HepG2 (cell line): ENCODE measurements around the gene ZSWIM8. TPM values are rescaled to one million over a fixed set of nuclear protein-coding genes. Genes with fewer than 3 reads are reported as not detected.

ENCODE experiments used
- ATAC-seq: fragments of 200-7000 bp; cut with Tn5 transposase; 3 replicates; pipeline ENCODE4 v1.9.1; 2020; ENCODE audit warnings: mild to moderate bottlenecking, moderate library complexity
- BruUV-seq: library from RNA; stranded (reverse); fragments of 400-500 nt; replicated peaks from 2 replicates; lab custom pipeline; 2021; lab: Mats Ljungman, UMichigan
- CTCF ChIA-PET: fragments of 300-600 bp; formaldehyde crosslinking; extraction: SDS; loops from one replicate; lab custom pipeline; 2021; ENCODE audit warnings: low total read pairs, inconsistent platforms, low intra/inter-chr PET ratio; lab: Yijun Ruan, JAX
- POLR2A ChIA-PET: fragments of 350-600 bp; sonication (Branson Sonifier 250); formaldehyde crosslinking; loops from one replicate; lab custom pipeline; 2020; ENCODE audit warnings: antibody characterized with exemption, inconsistent platforms; lab: Yijun Ruan, JAX
- DNase-seq: peaks from one replicate; pipeline ENCODE4 v3.0.0-alpha.2; 2015; ENCODE audit warnings: low spot score
- FAIRE-seq: peaks from 3 replicates; lab custom pipeline; 2011; peaks lifted over from hg19 to GRCh38; lab: Jason Lieb, UNC
- H2AFZ ChIP-seq: one replicate; pipeline ENCODE4 v1.6.1; 2011; ENCODE audit warnings: low read length, inconsistent platforms
- H3K27ac ChIP-seq: fragments of 300-600 bp; 3 replicates; pipeline ENCODE4 v1.8.0; 2011; ENCODE audit warnings: mixed run types, mild to moderate bottlenecking, mixed read lengths, low read length, inconsistent platforms; ENCODE audit not compliant: insufficient read depth; ENCODE audit errors: extremely low read length
- H3K27me3 ChIP-seq, 2 experiments: fragments of 200-600 bp in 1 of 2; 2 replicates in 1 of 2; 3 replicates in 1 of 2; pipeline versions ENCODE4 v1.6.0 to v1.8.0; 2011; ENCODE audit warnings: low read length in 2 of 2, mild to moderate bottlenecking in 2 of 2, moderate library complexity in 2 of 2, inconsistent platforms in 1 of 2; ENCODE audit not compliant: insufficient read depth in 2 of 2, control insufficient read depth in 1 of 2
- H3K36me3 ChIP-seq, 2 experiments: fragments of 200-600 bp in 1 of 2; replicated peaks in 1 of 2; 2 replicates in 1 of 2; 3 replicates in 1 of 2; pipeline versions ENCODE4 v1.5.1 to v1.8.0; 2011; ENCODE audit warnings: low read length in 2 of 2, inconsistent platforms in 1 of 2; ENCODE audit not compliant: insufficient read depth in 2 of 2, control insufficient read depth in 1 of 2
- H3K4me1 ChIP-seq: 2 replicates; pipeline ENCODE4 v1.5.1; 2012; ENCODE audit warnings: low read length, inconsistent platforms; ENCODE audit not compliant: insufficient read depth
- H3K4me2 ChIP-seq: 2 replicates; pipeline ENCODE4 v1.6.0; 2011; ENCODE audit warnings: low read depth, low read length, inconsistent platforms
- H3K4me3 ChIP-seq, 3 experiments: fragments of 200-600 bp in 1 of 3; sonication (generic), shearing (Covaris generic) in 1 of 3; replicated peaks in 1 of 3; 2 replicates each; pipeline ENCODE4 v1.5.1; 2011 to 2016; ENCODE audit warnings: low read length in 3 of 3, inconsistent platforms in 2 of 3, low read depth in 2 of 3, mild to moderate bottlenecking in 2 of 3, control low read depth in 1 of 3, mixed read lengths in 1 of 3; ENCODE audit not compliant: insufficient read depth in 1 of 3
- H3K79me2 ChIP-seq: one replicate; pipeline ENCODE4 v1.6.1; 2011; ENCODE audit warnings: low read length, inconsistent platforms; ENCODE audit not compliant: insufficient read depth
- H3K9ac ChIP-seq: 2 replicates; pipeline ENCODE4 v1.6.0; 2011; ENCODE audit warnings: mild to moderate bottlenecking, low read depth, low read length, inconsistent platforms; ENCODE audit not compliant: insufficient read depth
- H3K9me3 ChIP-seq: 2 replicates; pipeline ENCODE4 v1.5.1; 2012; ENCODE audit warnings: mild to moderate bottlenecking, low read length
- H4K20me1 ChIP-seq: 2 replicates; pipeline ENCODE4 v1.6.0; 2011; ENCODE audit warnings: inconsistent platforms, mild to moderate bottlenecking, low read length, moderate library complexity; ENCODE audit not compliant: insufficient read depth
- AGO2 ChIP-seq: fragments of 200-400 bp; formaldehyde crosslinking; optimal IDR thresholded peaks from 2 replicates; pipeline ENCODE3; 2017; ENCODE audit warnings: mild to moderate bottlenecking, low read depth, low read length, moderate library complexity
- CEBPB ChIP-seq: IDR thresholded peaks from 2 replicates; pipeline ENCODE4 v1.6.1; 2011; ENCODE audit warnings: low read depth, low read length, improper control_type of control experiment, borderline replicate concordance
- ELF4 ChIP-seq: sonication (generic); formaldehyde crosslinking; IDR thresholded peaks from 2 replicates; pipeline ENCODE4 v1.5.0; 2020; ENCODE audit warnings: missing genetic modification reagents, mild to moderate bottlenecking, moderate library complexity, borderline replicate concordance
- KDM3A ChIP-seq: IDR thresholded peaks from 2 replicates; pipeline ENCODE4 v1.6.1; 2018; ENCODE audit warnings: low read depth, missing compliant biosample characterization
- POLR2G ChIP-seq: fragments of 200-400 bp; formaldehyde crosslinking; IDR thresholded peaks from 2 replicates; pipeline ENCODE4 v1.6.1; 2018; ENCODE audit warnings: mild to moderate bottlenecking, low read depth, low read length, moderate library complexity
- PPARG ChIP-seq: conservative IDR thresholded peaks from 2 replicates; pipeline ENCODE4 v1.6.1; 2016; ENCODE audit warnings: missing biosample characterization, missing genetic modification reagents
- ZFP91 ChIP-seq: sonication (generic); formaldehyde crosslinking; IDR thresholded peaks from 2 replicates; pipeline ENCODE4 v1.9.0; 2022; ENCODE audit warnings: missing genetic modification reagents, mild to moderate bottlenecking, borderline replicate concordance
- ZNF17 ChIP-seq: sonication (generic); formaldehyde crosslinking; IDR thresholded peaks from 2 replicates; pipeline ENCODE4 v1.5.0; 2020; ENCODE audit warnings: mild to moderate bottlenecking, missing genetic modification reagents
- ZNF552 ChIP-seq: sonication (generic); formaldehyde crosslinking; IDR thresholded peaks from 2 replicates; pipeline ENCODE4 v1.9.0; 2022; ENCODE audit warnings: missing genetic modification reagents, mild to moderate bottlenecking, borderline replicate concordance
- ZNF556 ChIP-seq: sonication (generic); formaldehyde crosslinking; IDR thresholded peaks from 2 replicates; pipeline ENCODE4 v1.4.0; 2020; ENCODE audit warnings: mild to moderate bottlenecking, missing genetic modification reagents, borderline replicate concordance
- ZNF687 ChIP-seq: sonication (generic); formaldehyde crosslinking; IDR thresholded peaks from 2 replicates; pipeline ENCODE4 v1.5.1; 2020; ENCODE audit warnings: mild to moderate bottlenecking, missing genetic modification reagents, moderate library complexity
- ZNF75D ChIP-seq: sonication (generic); formaldehyde crosslinking; IDR thresholded peaks from 2 replicates; pipeline ENCODE4 v1.8.1; 2023; ENCODE audit warnings: missing genetic modification reagents, mild to moderate bottlenecking, borderline replicate concordance
- ZZZ3 ChIP-seq: sonication (generic); formaldehyde crosslinking; IDR thresholded peaks from 2 replicates; pipeline ENCODE4 v1.4.0; 2020; ENCODE audit warnings: missing genetic modification reagents, mild to moderate bottlenecking, borderline replicate concordance
- WGBS: methylation state at CpG from one replicate; pipeline ENCODE4 v1.1.6; 2017; ENCODE audit warnings: low lambda C conversion rate; 5-methylcytosine and 5-hydroxymethylcytosine counted together
- in situ Hi-C: cut with HindIII; loops from 2 replicates; pipeline ENCODE4 v1.10.0; 2017; ENCODE audit warnings: low pct_unique_long_range_greater_than_20kb; ENCODE audit not compliant: extremely low pct_ligation_motif_present
- intact Hi-C: fragments of 100-400 bp; cut with micrococcal nuclease; formaldehyde crosslinking; loops from one replicate; pipeline ENCODE4 v1.10.0; 2022; ENCODE audit not compliant: unreplicated experiment
- polyA plus RNA-seq, 8 experiments: library from polyadenylated mRNA; depleted of rRNA in 3 of 8; stranded (reverse) in 7 of 8; unstranded in 1 of 8; fragments of >200 nt; fragmentation: Illumina TruSeq in 4 of 8; extraction: Trizol in 4 of 8; gene quantifications; 2 replicates each; pipeline versions ENCODE4 v1.2.1 to v1.2.3, GENCODE V29; 2011 to 2016; ENCODE audit warnings: low read depth in 4 of 8, missing spikeins in 1 of 8, mixed read lengths in 1 of 8; ENCODE audit not compliant: insufficient read depth in 1 of 8
- total RNA-seq, 5 experiments: library from RNA; depleted of rRNA; stranded (reverse); fragments of >200 nt; fragmentation: Illumina TruSeq; extraction: Trizol; gene quantifications; 2 replicates each; pipeline ENCODE4 v1.2.3, GENCODE V29; 2016; ENCODE audit warnings: low read depth in 1 of 5

The ZSWIM8 gene
- total and polyA plus RNA-seq, 2 of the 13 experiments (the other 11 are each of a cell fraction or from before 2014, with no cell fraction given) = 39.9 to 98.2 TPM

GRCh38 chr10:73791871-73792400, 6.5 kb downstream of the ZSWIM8 start:
- no peak overlapping the region for H3K4me3 ChIP-seq
- H3K4me1 ChIP-seq = peaks cover 22% of the 10 kb centered on the region
- H3K9ac ChIP-seq = no peak overlapping the region
- DNase-seq = no peak
- CTCF ChIA-PET = no interaction called here
- FAIRE-seq = no peak
- H3K4me2 ChIP-seq = no peak overlapping the region
- H3K9me3 ChIP-seq = no peaks in the 10 kb centered on the region
- 98% methylated on average over 20 of the region's 26 CpGs for WGBS
- H3K27ac ChIP-seq = no peak overlapping the region
- intact Hi-C loops = no loop called here
- H3K36me3 ChIP-seq = peaks cover 36 to 69% of the 10 kb centered on the region in 2 experiments
- H3K79me2 ChIP-seq = peaks cover 15% of the 10 kb centered on the region
- TF ChIP-seq KDM3A (CRISPR knock-in tag) (no peak), AGO2 (peak; percentile 66)
- H3K27me3 ChIP-seq = no peaks in the 10 kb centered on the region
- H2AFZ ChIP-seq = no peak overlapping the region
- H4K20me1 ChIP-seq = peaks cover 2% of the 10 kb centered on the region; the same call in 1 of the 2 replicates
- POLR2A ChIA-PET = no interaction called here
- in situ Hi-C loops = no loop called here
- BruUV-seq = no TSS peak
- no peak for ATAC-seq

GRCh38 chr10:73793456-73793855, 8.1 kb downstream of the ZSWIM8 start:
- ChIA-PET POLR2A (no interaction called here), CTCF (no interaction called here)
- H3K36me3 ChIP-seq = peaks cover 44 to 84% of the 10 kb centered on the region in 2 experiments
- no peak overlapping the region for H3K9ac ChIP-seq
- H3K4me2 ChIP-seq = no peak overlapping the region
- no peaks in the 10 kb centered on the region for H3K27me3 ChIP-seq
- H4K20me1 ChIP-seq = no peaks in the 10 kb centered on the region; the same call in 1 of the 2 replicates
- no peak for FAIRE-seq
- peaks cover 8% of the 10 kb centered on the region for H3K4me1 ChIP-seq
- in situ Hi-C loops = no loop called here
- H3K79me2 ChIP-seq = peaks cover 2% of the 10 kb centered on the region
- no peak overlapping the region for H3K4me3 ChIP-seq
- H3K27ac ChIP-seq = no peak overlapping the region
- no peak overlapping the region for H2AFZ ChIP-seq
- no peak for ATAC-seq
- no peaks in the 10 kb centered on the region for H3K9me3 ChIP-seq
- intact Hi-C loops = no loop called here
- BruUV-seq = no TSS peak
- WGBS = 95% methylated on average over 5 of the region's 5 CpGs
- no peak for DNase-seq
- TF ChIP-seq ZNF687 (CRISPR knock-in tag) (no peak), PPARG (no peak), ZNF556 (CRISPR knock-in tag) (no peak), ZNF552 (CRISPR knock-in tag) (no peak), POLR2G (no peak), ELF4 (CRISPR knock-in tag) (no peak), ZNF17 (CRISPR knock-in tag) (no peak), CEBPB (no peak), ZFP91 (CRISPR knock-in tag) (no peak), ZNF75D (CRISPR knock-in tag) (no peak), ZZZ3 (CRISPR knock-in tag) (no peak)
